ENCODE results near the gene ELFN1. TPM values are rescaled to one million over a fixed set of nuclear protein-coding genes. Genes with fewer than 3 reads are reported as not detected.

The ELFN1 gene
- total RNA-seq, 5 donors from 2014 or later (not counting 1 experiment from before 2014, with no cell fraction given) = 0.06 to 0.12 (median 0.07) TPM; not detected in 2

- Mint-ChIP-seq H3K9me3 (no peaks in the 10 kb centered on the region), H3K36me3 (no peaks in the 10 kb centered on the region), H3K27me3 (peaks cover 10 to 17% of the 10 kb centered on the region in 2 donors), H3K27ac (no peak overlapping the region), H3K4me3 (no peak overlapping the region), H3K4me1 (no peaks in the 10 kb centered on the region)
- WGBS (ENCODE audit: insufficient coverage) = no CpG with 5 or more reads among the region's 2 CpGs
- no peak overlapping the region for H3K4me3 ChIP-seq (ENCODE audit: control insufficient read depth in 1 of 2, extremely low read depth in 1 of 2, low read length in 1 of 2)
- no peak overlapping the region for H3K27ac ChIP-seq (ENCODE audit: low read length)
- peaks cover 0 to 45% of the 10 kb centered on the region in 2 experiments for H3K27me3 ChIP-seq (replicated peaks in 1 of 2; ENCODE audit: control insufficient read depth in 2 of 2, extremely low read depth in 1 of 2, insufficient read depth in 2 of 2, low read length in 1 of 2)
- H3K9me3 ChIP-seq = no peaks in the 10 kb centered on the region
- POLR2A ChIA-PET = no interaction called here
- H3K36me3 ChIP-seq (ENCODE audit: control insufficient read depth in 2 of 2, extremely low read depth in 1 of 2, insufficient read depth in 1 of 2, low read length in 1 of 2) = peaks cover 0 to 6% of the 10 kb centered on the region in 2 donors
- no peak for ATAC-seq (replicated peaks in 1 of 4)
- CTCF ChIA-PET = no interaction called here
- no peaks in the 10 kb centered on the region for H3K4me1 ChIP-seq (ENCODE audit: control insufficient read depth in 1 of 2, extremely low read depth in 1 of 2, insufficient read depth in 2 of 2, low read length in 2 of 2)
- DNase-seq = no peak
These were observed 57.0 kb downstream of the ELFN1 start for GRCh38 chr7:1727079-1727478.

- H3K4me1 ChIP-seq (ENCODE audit: control insufficient read depth in 1 of 2, extremely low read depth in 1 of 2, insufficient read depth in 2 of 2, low read length in 2 of 2) = no peaks in the 10 kb centered on the region
- peaks cover 10 to 17% of the 10 kb centered on the region in 2 donors for H3K27me3 Mint-ChIP-seq
- DNase-seq (no peak), ATAC-seq (replicated peaks in 1 of 4) (no peak)
- H3K9me3 ChIP-seq = no peaks in the 10 kb centered on the region
- H3K36me3 Mint-ChIP-seq = no peaks in the 10 kb centered on the region
- no peak overlapping the region for H3K4me3 ChIP-seq (ENCODE audit: control insufficient read depth in 1 of 2, extremely low read depth in 1 of 2, low read length in 1 of 2)
- no peak overlapping the region for H3K27ac Mint-ChIP-seq
- ChIA-PET POLR2A (no interaction called here), CTCF (no interaction called here)
- H3K36me3 ChIP-seq (ENCODE audit: control insufficient read depth in 2 of 2, extremely low read depth in 1 of 2, insufficient read depth in 1 of 2, low read length in 1 of 2) = peaks cover 0 to 6% of the 10 kb centered on the region in 2 donors
- H3K27ac ChIP-seq (ENCODE audit: low read length) = no peak overlapping the region
- no peaks in the 10 kb centered on the region for H3K4me1 Mint-ChIP-seq
- peaks cover 0 to 48% of the 10 kb centered on the region in 2 experiments for H3K27me3 ChIP-seq (replicated peaks in 1 of 2; ENCODE audit: control insufficient read depth in 2 of 2, extremely low read depth in 1 of 2, insufficient read depth in 2 of 2, low read length in 1 of 2)
- H3K9me3 Mint-ChIP-seq = no peaks in the 10 kb centered on the region
- 68% methylated on average over 8 of the region's 15 CpGs for WGBS (ENCODE audit: insufficient coverage)
- H3K4me3 Mint-ChIP-seq = no peak overlapping the region
These were observed 57.9 kb downstream of the ELFN1 start for GRCh38 chr7:1727812-1728570.

- DNase-seq = no peak
- no peak overlapping the region for H3K4me3 ChIP-seq (ENCODE audit: control insufficient read depth in 1 of 2, extremely low read depth in 1 of 2, low read length in 1 of 2)
- no peaks in the 10 kb centered on the region for H3K9me3 ChIP-seq
- CTCF ChIA-PET = no interaction called here
- no peak overlapping the region for H3K4me3 Mint-ChIP-seq
- POLR2A ChIA-PET = interaction anchor here in 1 of 2 donors (0.6 kb wide), 1 partner anchor 45 kb away, joined by 6 read pairs; no protein-coding TSS in a partner anchor
- H3K27ac Mint-ChIP-seq = no peak overlapping the region
- H3K36me3 Mint-ChIP-seq = no peaks in the 10 kb centered on the region
- peaks cover 0 to 6% of the 10 kb centered on the region in 2 donors for H3K36me3 ChIP-seq (ENCODE audit: control insufficient read depth in 2 of 2, extremely low read depth in 1 of 2, insufficient read depth in 1 of 2, low read length in 1 of 2)
- H3K9me3 Mint-ChIP-seq = no peaks in the 10 kb centered on the region
- peaks cover 0 to 3% (median 0%) of the 10 kb centered on the region in 3 donors for H3K4me1 Mint-ChIP-seq
- no peaks in the 10 kb centered on the region for H3K4me1 ChIP-seq (ENCODE audit: control insufficient read depth in 1 of 2, extremely low read depth in 1 of 2, insufficient read depth in 2 of 2, low read length in 2 of 2)
- peaks cover 10 to 17% of the 10 kb centered on the region in 2 donors for H3K27me3 Mint-ChIP-seq
- WGBS (ENCODE audit: insufficient coverage) = 96% methylated on average over 5 of the region's 8 CpGs
- H3K27ac ChIP-seq (ENCODE audit: low read length) = no peak overlapping the region
- peaks cover 0 to 47% of the 10 kb centered on the region in 2 experiments for H3K27me3 ChIP-seq (replicated peaks in 1 of 2; ENCODE audit: control insufficient read depth in 2 of 2, extremely low read depth in 1 of 2, insufficient read depth in 2 of 2, low read length in 1 of 2)
- no peak for ATAC-seq (replicated peaks in 1 of 4)
These were observed 59.1 kb downstream of the ELFN1 start for GRCh38 chr7:1729183-1729582.

DNA sequence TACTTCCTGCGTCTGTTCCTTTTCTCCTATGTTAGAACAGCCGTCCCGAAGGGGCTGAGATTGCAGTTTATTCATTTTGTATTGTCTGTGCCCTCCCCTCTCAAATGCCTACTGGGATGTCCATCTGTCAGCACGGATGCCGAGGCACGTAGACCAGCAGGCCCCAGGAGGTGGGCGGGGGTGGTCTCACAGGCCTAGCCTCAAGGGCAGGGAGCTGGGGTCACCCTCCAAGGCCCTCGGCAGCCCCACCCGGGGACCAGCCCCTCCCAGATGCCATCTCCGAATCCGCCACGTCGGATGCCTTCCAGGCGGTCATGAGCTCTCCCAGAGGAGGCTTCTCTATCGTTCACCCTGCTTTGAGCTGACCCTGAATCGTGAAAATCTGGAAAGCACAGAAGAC, 59.7 kb downstream of the ELFN1 start:
- no peaks in the 10 kb centered on the region for H3K4me1 ChIP-seq (ENCODE audit: control insufficient read depth in 1 of 2, extremely low read depth in 1 of 2, insufficient read depth in 2 of 2, low read length in 2 of 2)
- ATAC-seq (replicated peaks in 1 of 4) (no peak), DNase-seq (no peak)
- no peaks in the 10 kb centered on the region for H3K36me3 Mint-ChIP-seq
- WGBS (ENCODE audit: insufficient coverage) = 96% methylated on average over 16 of the region's 16 CpGs
- H3K27ac Mint-ChIP-seq = no peak overlapping the region
- POLR2A ChIA-PET = interaction anchor here in 1 of 2 donors (0.6 kb wide), 1 partner anchor 44 kb away, joined by 6 read pairs; no protein-coding TSS in a partner anchor
- CTCF ChIA-PET = no interaction called here
- peaks cover 10 to 17% of the 10 kb centered on the region in 2 donors for H3K27me3 Mint-ChIP-seq
- H3K9me3 ChIP-seq = no peaks in the 10 kb centered on the region
- H3K36me3 ChIP-seq (ENCODE audit: control insufficient read depth in 2 of 2, extremely low read depth in 1 of 2, insufficient read depth in 1 of 2, low read length in 1 of 2) = peaks cover 0 to 6% of the 10 kb centered on the region in 2 donors
- H3K4me3 ChIP-seq (ENCODE audit: control insufficient read depth in 1 of 2, extremely low read depth in 1 of 2, low read length in 1 of 2) = no peak overlapping the region
- peaks cover 0 to 3% (median 0%) of the 10 kb centered on the region in 3 donors for H3K4me1 Mint-ChIP-seq
- H3K4me3 Mint-ChIP-seq = no peak overlapping the region
- H3K27me3 ChIP-seq (replicated peaks in 1 of 2; ENCODE audit: control insufficient read depth in 2 of 2, extremely low read depth in 1 of 2, insufficient read depth in 2 of 2, low read length in 1 of 2) = peaks cover 0 to 49% of the 10 kb centered on the region in 2 experiments
- H3K9me3 Mint-ChIP-seq = no peaks in the 10 kb centered on the region
- no peak overlapping the region for H3K27ac ChIP-seq (ENCODE audit: low read length)

GRCh38 chr7:1732072-1732471, 62.0 kb downstream of the ELFN1 start:
- H3K9me3 Mint-ChIP-seq = no peaks in the 10 kb centered on the region
- Histone ChIP-seq H3K4me3 (ENCODE audit: control insufficient read depth in 1 of 2, extremely low read depth in 1 of 2, low read length in 1 of 2) (no peak overlapping the region), H3K36me3 (ENCODE audit: control insufficient read depth in 2 of 2, extremely low read depth in 1 of 2, insufficient read depth in 1 of 2, low read length in 1 of 2) (peaks cover 0 to 6% of the 10 kb centered on the region in 2 donors), H3K9me3 (no peaks in the 10 kb centered on the region), H3K4me1 (ENCODE audit: control insufficient read depth in 1 of 2, extremely low read depth in 1 of 2, insufficient read depth in 2 of 2, low read length in 2 of 2) (no peaks in the 10 kb centered on the region), H3K27me3 (replicated peaks in 1 of 2; ENCODE audit: control insufficient read depth in 2 of 2, extremely low read depth in 1 of 2, insufficient read depth in 2 of 2, low read length in 1 of 2) (peaks cover 0 to 50% of the 10 kb centered on the region in 2 experiments), H3K27ac (ENCODE audit: low read length) (no peak overlapping the region)
- ChIA-PET CTCF (no interaction called here), POLR2A (no interaction called here)
- no peak overlapping the region for H3K4me3 Mint-ChIP-seq
- H3K4me1 Mint-ChIP-seq = peaks cover 0 to 3% (median 0%) of the 10 kb centered on the region in 3 donors
- peaks cover 4 to 14% of the 10 kb centered on the region in 2 donors for H3K27me3 Mint-ChIP-seq
- DNase-seq (no peak), ATAC-seq (replicated peaks in 1 of 4) (no peak)
- H3K36me3 Mint-ChIP-seq = no peaks in the 10 kb centered on the region
- WGBS (ENCODE audit: insufficient coverage) = 85% methylated on average over 7 of the region's 7 CpGs
- no peak overlapping the region for H3K27ac Mint-ChIP-seq

GRCh38 chr7:1732645-1733044, 62.6 kb downstream of the ELFN1 start:
- Mint-ChIP-seq H3K27me3 (peaks cover 4 to 14% of the 10 kb centered on the region in 2 donors), H3K4me1 (peaks cover 0 to 3% (median 0%) of the 10 kb centered on the region in 3 donors), H3K4me3 (no peak overlapping the region), H3K36me3 (no peaks in the 10 kb centered on the region), H3K9me3 (no peaks in the 10 kb centered on the region), H3K27ac (no peak overlapping the region)
- ATAC-seq (replicated peaks in 1 of 4) (no peak), DNase-seq (no peak)
- Histone ChIP-seq H3K36me3 (ENCODE audit: control insufficient read depth in 2 of 2, extremely low read depth in 1 of 2, insufficient read depth in 1 of 2, low read length in 1 of 2) (peaks cover 0 to 6% of the 10 kb centered on the region in 2 donors), H3K4me1 (ENCODE audit: control insufficient read depth in 1 of 2, extremely low read depth in 1 of 2, insufficient read depth in 2 of 2, low read length in 2 of 2) (peaks cover 0 to 2% of the 10 kb centered on the region in 2 experiments), H3K27ac (ENCODE audit: low read length) (no peak overlapping the region), H3K27me3 (replicated peaks in 1 of 2; ENCODE audit: control insufficient read depth in 2 of 2, extremely low read depth in 1 of 2, insufficient read depth in 2 of 2, low read length in 1 of 2) (peaks cover 0 to 49% of the 10 kb centered on the region in 2 experiments), H3K4me3 (ENCODE audit: control insufficient read depth in 1 of 2, extremely low read depth in 1 of 2, low read length in 1 of 2) (no peak overlapping the region), H3K9me3 (no peaks in the 10 kb centered on the region)
- WGBS (ENCODE audit: insufficient coverage) = 87% methylated on average over 4 of the region's 10 CpGs
- CTCF ChIA-PET = no interaction called here
- POLR2A ChIA-PET = no interaction called here

All from T-cell (primary cell).